OCI-LY1 (cell line): ENCODE data around the gene UNC5B.

Experiments
- H2AFZ ChIP-seq: fragments of 200-600 bp; sonication (generic), shearing (Covaris generic); 2 replicates; pipeline ENCODE4 v1.6.0; 2014; ENCODE audit warnings: antibody characterized with exemption, mild to moderate bottlenecking, low read length
- H3F3A ChIP-seq: fragments of 200-600 bp; sonication (generic), shearing (Covaris generic); 2 replicates; pipeline ENCODE4 v1.6.0; 2014; ENCODE audit warnings: mild to moderate bottlenecking, antibody characterized with exemption, low read length, moderate library complexity; ENCODE audit not compliant: insufficient read depth
- H3K27ac ChIP-seq: fragments of 200-600 bp; sonication (generic); 2 replicates; pipeline ENCODE4 v1.5.1; 2014; ENCODE audit warnings: low read length, mixed run types, mild to moderate bottlenecking, low read depth; ENCODE audit not compliant: poor library complexity, severe bottlenecking
- H3K27me3 ChIP-seq: fragments of 200-600 bp; sonication (generic); 2 replicates; pipeline ENCODE4 v1.6.0; 2014; ENCODE audit warnings: antibody characterized with exemption, mild to moderate bottlenecking, low read length, moderate library complexity; ENCODE audit not compliant: insufficient read depth
- H3K36me3 ChIP-seq: fragments of 200-600 bp; sonication (generic); 2 replicates; pipeline ENCODE4 v1.6.1; 2014; ENCODE audit warnings: mild to moderate bottlenecking, antibody characterized with exemption, low read length, moderate library complexity, mixed read lengths; ENCODE audit not compliant: insufficient read depth
- H3K4me1 ChIP-seq: fragments of 200-600 bp; sonication (generic); 2 replicates; pipeline ENCODE4 v1.5.1; 2014; ENCODE audit warnings: mild to moderate bottlenecking, low read length, moderate library complexity; ENCODE audit not compliant: insufficient read depth, severe bottlenecking
- H3K4me2 ChIP-seq: fragments of 200-600 bp; sonication (generic), shearing (Covaris generic); 2 replicates; pipeline ENCODE4 v1.6.1; 2014; ENCODE audit warnings: low read length
- H3K4me3 ChIP-seq: fragments of 200-600 bp; sonication (generic); 2 replicates; pipeline ENCODE4 v1.5.1; 2014; ENCODE audit warnings: low read length, low read depth, mild to moderate bottlenecking, mixed read lengths; ENCODE audit not compliant: poor library complexity, severe bottlenecking
- H3K79me2 ChIP-seq: fragments of 200-600 bp; shearing (Covaris generic); 2 replicates; pipeline ENCODE4 v1.6.1; 2016; ENCODE audit warnings: mixed run types, low read length, mixed read lengths; ENCODE audit not compliant: insufficient read depth
- H3K9ac ChIP-seq: fragments of 200-600 bp; sonication (generic), shearing (Covaris generic); 2 replicates; pipeline ENCODE4 v1.6.1; 2014; ENCODE audit warnings: mild to moderate bottlenecking, low read length, mixed read lengths
- H3K9me2 ChIP-seq: fragments of 200-600 bp; sonication (generic), shearing (Covaris generic); 2 replicates; pipeline ENCODE4 v1.6.1; 2014; ENCODE audit warnings: low read depth, mild to moderate bottlenecking, low read length, mixed read lengths
- H3K9me3 ChIP-seq: fragments of 200-600 bp; shearing (Covaris generic); 2 replicates; pipeline ENCODE4 v1.6.1; 2014; ENCODE audit warnings: low read length, mixed read lengths
- H4K20me1 ChIP-seq: fragments of 200-600 bp; sonication (generic), shearing (Covaris generic); 2 replicates; pipeline ENCODE4 v1.6.0; 2016; ENCODE audit warnings: mild to moderate bottlenecking, low read length; ENCODE audit not compliant: insufficient read depth
- CTCF ChIP-seq: fragments of 200-600 bp; sonication (generic), shearing (Covaris generic); IDR thresholded peaks from 2 replicates; pipeline ENCODE4 v1.5.1; 2017; ENCODE audit warnings: mild to moderate bottlenecking, antibody characterized with exemption, low read length, moderate library complexity, mixed read lengths
- EZH2 ChIP-seq: fragments of 200-600 bp; sonication (generic), shearing (Covaris generic); IDR thresholded peaks from 2 replicates; pipeline ENCODE4 v1.8.0; 2017; ENCODE audit warnings: borderline replicate concordance, mixed run types, mild to moderate bottlenecking, antibody characterized with exemption, low read length, moderate library complexity, mixed read lengths

The UNC5B gene

GRCh38 chr10:71268247-71268691 is 55.9 kb downstream of the UNC5B start:
- no peak overlapping the region for H3K4me2 ChIP-seq
- H3K27ac ChIP-seq: no peak overlapping the region
- no peak overlapping the region for H3K9ac ChIP-seq
- no peaks in the 10 kb centered on the region for H4K20me1 ChIP-seq
- H2AFZ ChIP-seq: no peak overlapping the region
- no peak for TF ChIP-seq EZH2
- TF ChIP-seq CTCF: no peak
- H3K9me3 ChIP-seq: no peaks in the 10 kb centered on the region
- no peaks in the 10 kb centered on the region for H3K36me3 ChIP-seq
- 0 out of 2 replicates have a peak, but pooled peaks cover 6% of the 10 kb centered on the region for H3K27me3 ChIP-seq
- H3K4me3 ChIP-seq: no peak overlapping the region
- H3F3A ChIP-seq: no peaks in the 10 kb centered on the region
- no peaks in the 10 kb centered on the region for H3K9me2 ChIP-seq
- no peaks in the 10 kb centered on the region for H3K4me1 ChIP-seq
- no peaks in the 10 kb centered on the region for H3K79me2 ChIP-seq

GRCh38 chr10:71268758-71269157 is 56.4 kb downstream of the UNC5B start:
- Histone ChIP-seq H3K4me2 (no peak overlapping the region), H3K4me1 (no peaks in the 10 kb centered on the region), H3K4me3 (no peak overlapping the region), H3K27me3 (0 out of 2 replicates have a peak, but pooled peaks cover 6% of the 10 kb centered on the region), H3F3A (no peaks in the 10 kb centered on the region), H3K9me2 (no peaks in the 10 kb centered on the region), H3K79me2 (no peaks in the 10 kb centered on the region), H3K27ac (no peak overlapping the region), H3K36me3 (no peaks in the 10 kb centered on the region), H4K20me1 (no peaks in the 10 kb centered on the region), H3K9ac (no peak overlapping the region), H2AFZ (no peak overlapping the region), H3K9me3 (no peaks in the 10 kb centered on the region)
- TF ChIP-seq CTCF (no peak), EZH2 (no peak)

- H4K20me1 ChIP-seq: no peaks in the 10 kb centered on the region
- no peaks in the 10 kb centered on the region for H3K4me1 ChIP-seq
- H3K79me2 ChIP-seq: no peaks in the 10 kb centered on the region
- H3K9me3 ChIP-seq: no peaks in the 10 kb centered on the region
- H3K9me2 ChIP-seq: no peaks in the 10 kb centered on the region
- no peak overlapping the region for H3K27ac ChIP-seq
- H3K4me3 ChIP-seq: no peak overlapping the region
- no peak overlapping the region for H2AFZ ChIP-seq
- H3K27me3 ChIP-seq: 0 out of 2 replicates have a peak, but pooled peaks cover 6% of the 10 kb centered on the region
- no peak overlapping the region for H3K4me2 ChIP-seq
- no peaks in the 10 kb centered on the region for H3K36me3 ChIP-seq
- H3F3A ChIP-seq: no peaks in the 10 kb centered on the region
- no peak for TF ChIP-seq CTCF
- TF ChIP-seq EZH2: no peak
- no peak overlapping the region for H3K9ac ChIP-seq
Measured at GRCh38 chr10:71269301-71270288, 57.2 kb downstream of the UNC5B start.
